GM19452 (cell line): Measurements from ENCODE around the gene GRAP2.

ENCODE experiments used
- ATAC-seq: cut with Tn5 transposase; IDR thresholded peaks from one replicate; pipeline ENCODE4 v1.9.1; 2021; ENCODE audit not compliant: unreplicated experiment

The GRAP2 gene

DNA sequence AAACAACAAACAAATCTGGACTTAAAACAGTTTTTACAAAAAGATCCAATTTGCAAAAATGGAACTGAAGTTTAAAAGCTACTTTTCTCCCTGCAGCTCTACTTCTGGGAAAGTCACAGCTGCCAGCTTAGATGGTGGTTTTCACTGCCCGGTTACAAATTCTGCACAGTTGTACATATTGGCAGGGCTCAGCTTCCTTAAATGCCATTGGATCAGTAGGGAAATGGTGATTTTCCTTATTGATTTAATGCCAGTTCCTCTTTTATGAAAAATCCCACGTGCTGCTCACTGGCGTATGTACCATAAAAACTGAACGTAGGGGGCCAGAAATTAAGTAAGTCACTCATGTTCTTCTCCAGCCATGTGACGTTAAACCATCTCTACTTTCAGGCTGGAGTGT lies 22.8 kb downstream of the GRAP2 start:
- ATAC-seq: no peak

GRCh38 chr22:39924286-39924685 lies 23.4 kb downstream of the GRAP2 start:
- no peak for ATAC-seq

- ATAC-seq: no peak
These were observed 24.4 kb downstream of the GRAP2 start for GRCh38 chr22:39925273-39925672.

GRCh38 chr22:39925909-39926679 lies 25.2 kb downstream of the GRAP2 start:
- no peak for ATAC-seq

DNA sequence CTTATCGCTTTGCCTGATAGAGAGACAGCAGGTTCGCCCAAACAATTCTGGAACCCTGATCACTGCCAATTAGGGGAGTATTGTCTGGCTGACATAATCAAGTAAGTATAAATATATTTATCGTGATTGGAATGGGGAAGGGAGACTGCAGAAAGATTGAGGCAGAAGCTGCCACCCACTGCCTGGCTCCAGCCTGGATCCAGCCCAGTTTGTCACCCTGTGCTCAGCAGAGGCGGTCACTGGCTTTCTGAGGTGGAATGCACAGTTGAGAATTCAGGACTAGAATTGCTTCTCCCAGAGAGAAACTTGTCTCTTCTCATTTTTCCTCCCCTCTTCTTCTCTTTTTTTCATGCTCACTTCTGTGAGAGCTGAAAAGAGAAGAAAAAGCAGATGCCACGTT lies 25.9 kb downstream of the GRAP2 start:
- ATAC-seq: no peak

DNA sequence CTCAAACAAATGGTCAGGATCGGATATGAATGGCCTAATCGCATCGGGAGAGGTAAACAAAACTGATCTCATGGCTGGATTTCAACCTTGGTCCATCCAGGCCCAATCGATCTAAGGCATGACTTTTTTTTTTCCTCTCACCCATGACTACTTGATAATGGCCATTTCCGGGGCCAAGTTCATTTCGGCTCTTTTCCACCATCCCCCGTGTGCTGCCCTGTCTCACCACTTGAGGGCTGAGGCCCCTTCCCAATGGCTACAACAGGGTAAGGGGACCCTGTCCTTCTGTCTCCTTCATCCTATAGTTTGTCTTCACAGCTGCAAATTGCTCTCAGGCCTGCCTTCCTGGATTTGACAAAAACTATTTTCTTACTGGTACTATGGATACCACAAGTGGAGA lies 26.7 kb downstream of the GRAP2 start:
- no peak for ATAC-seq

DNA sequence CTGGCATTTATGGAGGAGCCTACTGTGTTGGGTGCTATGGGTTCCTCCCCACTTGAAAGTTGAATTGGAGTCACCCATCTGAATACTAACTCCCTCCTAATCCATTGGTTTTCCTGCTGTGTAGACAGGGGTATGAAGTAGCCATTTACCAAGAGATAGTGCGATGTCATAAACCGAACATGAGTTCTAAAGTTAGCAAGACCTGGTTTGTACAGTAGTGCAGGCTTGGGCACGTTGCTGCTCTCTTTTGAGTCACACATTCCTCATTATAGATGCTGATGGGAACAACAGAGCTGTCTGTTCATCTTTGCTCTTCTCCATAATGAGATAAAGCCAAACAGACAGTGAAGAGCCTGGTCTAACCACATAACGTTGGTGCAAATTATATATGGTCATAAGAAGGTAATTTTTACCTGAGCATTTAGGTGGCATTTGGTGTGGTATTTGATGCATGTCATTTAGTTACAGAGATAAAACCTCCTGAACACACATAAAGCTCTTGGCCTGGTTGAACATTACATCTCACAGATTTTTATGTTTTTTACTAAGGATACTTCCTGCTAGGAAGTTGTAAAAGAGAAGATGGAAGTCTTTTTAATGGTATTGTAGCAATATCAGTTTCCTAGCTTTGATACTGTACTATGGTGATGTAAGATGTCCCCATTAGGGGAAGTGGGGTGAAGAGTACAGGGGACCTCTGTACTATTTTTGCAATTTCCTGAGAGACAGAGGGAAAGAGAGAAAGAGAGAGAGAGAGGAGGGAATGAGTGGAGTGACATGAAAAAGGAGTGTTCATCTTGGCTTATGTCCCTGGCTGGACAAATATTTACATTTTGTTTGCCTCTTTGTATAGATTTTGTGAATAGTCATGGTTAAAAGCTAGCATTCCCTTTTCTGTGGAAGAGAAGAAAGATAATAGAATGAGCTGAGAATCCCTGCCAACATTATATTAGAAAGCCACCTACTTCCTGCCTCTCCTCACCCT lies 27.9 kb downstream of the GRAP2 start:
- ATAC-seq: no peak

DNA sequence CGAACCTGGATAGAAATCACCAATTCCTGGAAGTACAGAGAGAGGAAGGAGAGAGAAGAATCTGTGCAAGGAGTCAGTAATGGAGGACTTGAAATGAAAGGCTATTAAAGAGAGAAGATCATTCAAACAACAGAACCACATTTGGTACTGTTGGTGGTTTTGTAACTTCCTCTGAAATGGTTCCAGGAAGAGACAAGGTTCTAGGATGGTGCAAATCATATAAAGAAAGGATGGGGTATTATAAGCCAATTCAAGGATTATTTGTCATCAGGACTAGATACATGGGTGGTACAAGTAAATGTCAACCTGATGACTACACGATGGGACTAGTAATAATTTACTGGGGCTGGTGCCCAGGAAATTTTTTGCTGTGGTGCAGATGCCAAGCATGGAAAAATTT lies 30.4 kb downstream of the GRAP2 start:
- ATAC-seq: no peak

DNA sequence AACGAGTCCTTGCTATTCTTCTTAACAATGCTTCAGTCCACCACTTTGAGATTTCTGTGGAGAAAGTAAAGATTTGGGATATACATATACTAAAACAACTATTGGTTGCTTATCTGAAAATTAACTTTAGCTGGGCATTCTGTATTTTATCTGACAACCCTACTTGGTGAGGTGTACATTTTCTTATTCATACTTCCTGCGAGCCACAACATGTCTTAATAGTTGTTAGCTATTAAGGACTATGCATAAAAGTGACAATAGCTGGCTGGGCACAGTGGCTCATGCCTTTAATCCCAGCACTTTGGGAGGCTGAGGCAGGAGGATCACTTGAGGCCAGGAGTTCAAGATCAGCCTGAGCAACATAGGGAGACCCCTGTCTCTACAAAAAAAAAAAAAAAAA lies 31.3 kb downstream of the GRAP2 start:
- no peak for ATAC-seq

GRCh38 chr22:39932918-39933649 lies 32.2 kb downstream of the GRAP2 start:
- ATAC-seq: no peak

DNA sequence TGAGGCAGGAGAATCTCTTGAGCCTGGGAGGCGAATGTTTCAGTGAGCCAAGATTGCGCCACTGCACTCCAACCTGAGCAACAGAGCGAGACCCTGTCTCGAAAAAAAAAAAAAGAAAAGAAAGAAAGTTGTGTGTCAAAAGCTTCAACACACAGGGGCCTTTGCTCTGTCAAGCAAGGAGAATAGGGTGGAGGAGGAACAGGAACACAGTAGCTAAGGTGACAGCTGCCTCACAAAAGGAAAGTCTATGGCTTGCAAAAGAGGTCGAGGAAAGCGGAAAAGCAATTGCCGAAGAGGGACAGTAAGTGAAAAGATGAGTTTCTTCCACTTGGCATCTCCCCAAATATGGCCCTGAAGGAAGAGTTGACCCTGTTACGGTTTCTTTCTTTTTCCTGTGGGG lies 32.9 kb downstream of the GRAP2 start:
- ATAC-seq: no peak

- ATAC-seq: no peak
These were observed 34.2 kb downstream of the GRAP2 start for GRCh38 chr22:39935116-39935515.

DNA sequence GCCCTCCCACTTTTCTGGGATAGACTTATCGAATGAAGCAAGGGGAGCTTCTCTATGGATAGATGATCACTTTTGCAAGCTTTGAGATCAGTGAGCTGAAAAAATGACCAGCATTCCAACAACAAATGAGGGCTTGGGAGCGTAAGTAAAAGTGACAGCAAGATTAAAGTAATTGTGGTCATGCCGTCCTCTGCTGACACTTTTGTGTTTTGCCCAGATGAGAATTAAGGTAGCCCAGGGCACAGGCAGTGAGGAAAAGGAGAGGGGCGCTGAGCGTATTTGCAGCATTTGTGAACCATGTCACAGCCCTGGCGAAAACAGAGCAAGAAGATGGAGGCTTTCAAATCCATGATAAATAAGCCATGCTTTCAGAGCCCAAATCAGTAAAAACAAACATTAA lies 34.7 kb downstream of the GRAP2 start:
- no peak for ATAC-seq

DNA sequence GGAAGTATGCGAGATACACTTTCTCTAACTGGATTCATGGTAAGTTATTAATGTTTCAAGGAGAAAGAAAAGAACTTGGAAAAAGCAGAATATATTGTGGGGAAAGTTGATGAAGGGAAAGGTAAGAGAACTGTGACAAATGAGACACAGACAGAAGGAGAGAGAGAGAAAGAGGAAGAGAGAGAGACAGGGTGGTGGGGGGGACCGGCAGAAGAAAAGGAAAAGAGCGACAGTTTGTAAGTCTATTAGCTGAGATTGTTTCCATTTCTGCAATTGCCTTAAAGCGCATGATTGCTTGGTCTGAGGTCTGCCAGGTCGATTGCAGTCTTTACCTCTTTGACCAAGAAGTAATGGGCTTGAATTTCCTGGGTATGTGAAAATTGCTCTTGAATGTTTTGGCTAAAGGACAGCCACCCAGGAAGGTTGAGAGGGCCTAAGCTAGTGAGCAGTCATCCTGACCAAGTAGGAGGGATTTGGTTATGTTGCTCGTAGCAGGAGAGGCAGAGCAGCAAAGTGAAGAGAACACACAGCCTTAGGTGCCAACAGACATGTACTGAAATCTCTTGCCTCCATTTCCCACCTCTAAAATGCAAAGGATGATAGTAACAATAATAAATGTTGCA lies 35.8 kb downstream of the GRAP2 start:
- ATAC-seq: no peak

DNA sequence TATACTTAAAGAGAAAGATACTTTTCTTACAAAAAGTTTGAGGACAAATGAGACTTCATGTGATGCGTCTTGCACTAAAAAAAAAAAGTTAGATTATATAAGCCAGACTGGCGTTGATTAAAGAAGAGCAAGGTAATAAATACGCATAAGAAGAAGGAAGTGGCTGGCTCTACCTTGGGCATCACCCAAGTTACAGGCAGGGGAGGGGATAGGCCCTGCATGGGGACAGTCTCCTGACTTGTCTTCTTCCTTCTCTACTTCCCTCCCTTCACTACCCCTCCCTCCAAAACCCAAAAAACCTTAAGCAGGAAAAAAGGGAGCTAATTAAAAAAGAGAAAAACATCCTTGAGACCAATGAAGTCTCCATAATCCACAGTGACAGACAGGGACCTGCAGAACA lies 37.0 kb downstream of the GRAP2 start:
- ATAC-seq: no peak

DNA sequence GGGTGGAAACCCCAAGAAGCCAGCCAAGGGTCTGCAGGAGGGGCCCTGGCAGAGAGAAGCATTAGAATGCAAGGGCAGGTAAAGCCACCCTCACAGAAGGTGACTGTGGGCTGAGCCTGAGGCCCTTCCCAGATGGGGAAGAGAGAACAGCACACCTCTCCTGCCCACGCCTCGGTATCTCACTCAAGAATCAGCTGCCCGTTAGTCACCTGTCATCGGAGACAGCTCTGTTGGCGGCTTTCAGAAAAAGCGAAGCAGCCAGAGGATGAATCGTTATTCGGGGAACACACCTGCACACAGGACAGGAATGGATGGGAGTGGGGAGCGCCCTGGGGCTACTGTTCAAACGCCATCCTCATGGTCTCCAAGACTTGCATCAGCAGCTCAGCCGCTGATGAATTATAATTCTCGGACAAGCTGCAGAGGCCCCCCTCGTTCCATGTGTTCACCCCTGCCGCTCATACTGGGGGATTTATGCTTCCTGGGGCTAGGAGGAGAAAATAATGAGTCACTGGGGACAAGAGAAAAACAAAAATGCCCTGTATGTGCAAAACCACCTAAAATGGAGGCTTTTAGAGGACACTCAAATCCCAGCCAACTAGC lies 37.7 kb downstream of the GRAP2 start:
- no peak for ATAC-seq

DNA sequence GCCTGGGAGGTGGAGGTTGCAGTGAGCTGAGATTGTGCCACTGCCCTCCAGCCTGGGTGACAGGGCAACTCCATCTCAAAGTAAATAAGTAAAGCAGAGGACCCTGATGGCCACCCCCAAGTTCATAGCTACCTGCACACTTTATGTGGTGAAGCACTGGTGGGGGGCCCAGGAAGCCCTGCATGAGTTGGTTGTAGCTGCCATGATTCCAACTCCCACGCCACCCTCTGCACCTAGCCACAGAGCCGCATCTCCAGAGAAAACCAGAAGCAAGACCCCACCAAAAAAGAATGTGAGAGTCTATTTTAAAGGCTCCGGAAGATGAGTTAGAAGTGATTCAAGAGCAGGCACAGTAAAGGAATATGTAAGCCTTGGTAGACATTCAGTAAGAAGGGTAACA lies 38.9 kb downstream of the GRAP2 start:
- ATAC-seq: no peak

- ATAC-seq: no peak
These were observed 39.9 kb downstream of the GRAP2 start for GRCh38 chr22:39940757-39941305.

GRCh38 chr22:39941601-39942000 lies 40.7 kb downstream of the GRAP2 start:
- no peak for ATAC-seq
